Endothelial cell of umbilical vein (primary cell): ENCODE measurements around the gene HPX. TPM values are rescaled to one million over a fixed set of nuclear protein-coding genes. Genes with fewer than 3 reads are reported as not detected.

Experiments
- BruUV-seq: library from RNA; stranded (reverse); fragments of 400-500 nt; replicated peaks from 2 replicates; lab custom pipeline; 2021; lab: Mats Ljungman, UMichigan
- CTCF ChIA-PET: fragments of 300-600, 350-600 bp; sonication (Branson Sonifier 250); formaldehyde crosslinking; loops from one replicate; lab custom pipeline; 2021; ENCODE audit warnings: antibody characterized with exemption, inconsistent platforms; lab: Charles Lee
- POLR2A ChIA-PET: fragments of 300-600, 350-600 bp; sonication (Branson Sonifier 250); formaldehyde crosslinking; loops from one replicate; lab custom pipeline; 2021; ENCODE audit warnings: antibody characterized with exemption, inconsistent platforms; lab: Charles Lee
- DNase-seq: peaks from one replicate; pipeline ENCODE4 v3.0.0-alpha.2; 2011; ENCODE audit warnings: low read depth, low spot score
- FAIRE-seq: peaks from 2 replicates; lab custom pipeline; 2011; peaks lifted over from hg19 to GRCh38; lab: Jason Lieb, UNC
- H2AFZ ChIP-seq: 2 replicates; pipeline ENCODE4 v1.6.0; 2012; ENCODE audit warnings: low read depth, low read length, control low read depth, inconsistent platforms
- H3K27ac ChIP-seq: 2 replicates; pipeline ENCODE4 v1.5.1; 2011; ENCODE audit warnings: low read depth, mild to moderate bottlenecking, control low read depth, low read length, moderate library complexity; ENCODE audit not compliant: insufficient read depth
- H3K27me3 ChIP-seq, 2 experiments: 2 replicates each; pipeline versions ENCODE4 v1.6.0 to v1.6.1; 2011; ENCODE audit warnings: low read length in 2 of 2, mixed read lengths in 1 of 2; ENCODE audit not compliant: control insufficient read depth in 2 of 2, insufficient read depth in 2 of 2
- H3K36me3 ChIP-seq, 2 experiments: 2 replicates in 1 of 2; 3 replicates in 1 of 2; pipeline ENCODE4 v1.5.1; 2011; ENCODE audit warnings: low read length in 2 of 2, mild to moderate bottlenecking in 1 of 2, moderate library complexity in 1 of 2; ENCODE audit not compliant: control insufficient read depth in 2 of 2, insufficient read depth in 2 of 2; ENCODE audit errors: extremely low read depth in 1 of 2
- H3K4me1 ChIP-seq: 3 replicates; pipeline ENCODE4 v1.5.1; 2011; ENCODE audit warnings: mild to moderate bottlenecking, low read length; ENCODE audit not compliant: control insufficient read depth, insufficient read depth; ENCODE audit errors: extremely low read depth
- H3K4me2 ChIP-seq: 2 replicates; pipeline ENCODE4 v1.6.1; 2011; ENCODE audit warnings: low read length, control low read depth, mixed read lengths; ENCODE audit not compliant: insufficient read depth
- H3K4me3 ChIP-seq, 3 experiments: fragments of 200-600 bp in 1 of 3; sonication (generic), shearing (Covaris generic) in 1 of 3; replicated peaks in 1 of 3; 2 replicates each; pipeline ENCODE4 v1.5.1; 2011 to 2016; ENCODE audit warnings: control low read depth in 3 of 3, low read length in 3 of 3, mild to moderate bottlenecking in 2 of 3, inconsistent platforms in 1 of 3, low read depth in 1 of 3, moderate library complexity in 1 of 3; ENCODE audit not compliant: insufficient read depth in 1 of 3
- H3K79me2 ChIP-seq: 2 replicates; pipeline ENCODE4 v1.6.0; 2012; ENCODE audit warnings: low read length, inconsistent platforms; ENCODE audit not compliant: control insufficient read depth, insufficient read depth
- H3K9ac ChIP-seq: replicated peaks from 2 replicates; pipeline ENCODE3; 2011; ENCODE audit warnings: low read length, control low read depth; ENCODE audit not compliant: insufficient read depth; ENCODE audit errors: extremely low read depth
- H3K9me1 ChIP-seq: replicated peaks from 3 replicates; pipeline ENCODE4 v1.6.0; 2011; ENCODE audit warnings: mild to moderate bottlenecking, low read length; ENCODE audit not compliant: control insufficient read depth, insufficient read depth; ENCODE audit errors: extremely low read depth
- H3K9me3 ChIP-seq: replicated peaks from 2 replicates; pipeline ENCODE4 v1.5.1; 2012; ENCODE audit warnings: low read length, inconsistent platforms; ENCODE audit not compliant: control insufficient read depth, insufficient read depth
- H4K20me1 ChIP-seq: replicated peaks from 2 replicates; pipeline ENCODE3; 2011; ENCODE audit warnings: mild to moderate bottlenecking, low read length; ENCODE audit not compliant: control insufficient read depth, insufficient read depth; ENCODE audit errors: extremely low read depth
- EZH2 ChIP-seq: IDR thresholded peaks from 2 replicates; pipeline ENCODE4 v1.6.1; 2012; ENCODE audit warnings: borderline replicate concordance, low read depth, mild to moderate bottlenecking, moderate library complexity, low read length, inconsistent platforms; ENCODE audit not compliant: severe bottlenecking
- GATA2 ChIP-seq: IDR thresholded peaks from 2 replicates; pipeline ENCODE4 v1.7.0; 2011; ENCODE audit warnings: low read depth, mild to moderate bottlenecking, moderate library complexity, mixed read lengths, low read length; ENCODE audit not compliant: insufficient read length, insufficient read depth
- dilution Hi-C: fragments of 300-500 bp; cut with MboI; formaldehyde crosslinking; loops from one replicate; pipeline ENCODE4 v1.15.0; 2019; ENCODE audit warnings: low sequenced_read_pairs; ENCODE audit not compliant: extremely low pct_ligation_motif_present
- intact Hi-C: fragments of 100-400 bp; cut with micrococcal nuclease; formaldehyde crosslinking; loops from one replicate; pipeline ENCODE4 v1.10.0; 2022
- polyA plus RNA-seq, 4 experiments: library from polyadenylated mRNA; depleted of rRNA in 3 of 4; stranded (reverse) in 3 of 4; unstranded in 1 of 4; fragments of >200 nt; gene quantifications; 2 replicates each; pipeline versions ENCODE4 v1.2.1 to v1.2.3, GENCODE V29; 2011 to 2012; ENCODE audit warnings: missing spikeins in 1 of 4
- total RNA-seq: library from RNA; stranded (reverse); gene quantifications from 2 replicates; pipeline ENCODE4 v1.2.3, GENCODE V29; 2021

The HPX gene
- total and polyA plus RNA-seq, 2 donors (not counting 3 experiments of a cell fraction or from before 2014, with no cell fraction given), result 1.3 to 1.5 TPM

DNA sequence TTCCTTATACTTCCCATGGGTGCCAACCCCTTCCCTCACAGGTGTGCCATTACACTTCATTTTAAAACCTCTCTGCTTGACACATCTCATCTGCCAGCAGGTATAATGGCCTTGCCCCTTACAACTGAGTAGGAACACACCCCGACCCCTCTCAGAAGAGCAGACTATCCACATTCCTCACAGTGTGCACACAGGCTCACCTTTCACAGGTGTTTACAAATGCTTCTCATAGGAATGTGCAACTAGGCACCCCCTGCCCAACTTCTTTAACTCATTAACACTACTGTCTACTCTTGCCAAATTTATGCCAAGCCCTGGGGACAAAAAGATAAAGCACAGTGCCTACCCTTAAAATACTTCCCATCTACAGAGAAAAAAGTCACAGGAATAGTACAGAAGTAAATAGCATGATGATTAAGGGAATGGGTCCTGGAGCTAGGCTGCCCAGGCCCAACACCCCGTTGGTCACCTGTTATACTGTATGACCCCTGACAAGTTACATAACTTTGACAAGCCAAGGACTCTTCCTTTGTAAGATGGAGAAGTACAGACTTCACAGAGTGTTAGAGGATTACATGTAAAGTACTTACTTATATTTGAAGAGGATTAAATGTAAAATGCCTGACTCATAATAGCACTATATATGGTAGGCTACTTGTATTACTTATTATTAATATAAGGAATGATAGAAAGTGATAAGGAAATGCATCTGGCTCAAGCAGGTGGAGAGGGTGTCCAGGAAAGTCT is 17.7 kb upstream of the HPX start:
- Histone ChIP-seq H3K4me2 (no peak overlapping the region), H3K36me3 (peaks cover 0 to 36% of the 10 kb centered on the region in 2 experiments), H3K4me3 (no peak overlapping the region), H3K79me2 (no peaks in the 10 kb centered on the region), H3K9me3 (no peaks in the 10 kb centered on the region), H4K20me1 (no peaks in the 10 kb centered on the region), H2AFZ (no peak overlapping the region), H3K9ac (no peak overlapping the region), H3K4me1 (no peaks in the 10 kb centered on the region), H3K9me1 (no peaks in the 10 kb centered on the region), H3K27ac (no peak overlapping the region), H3K27me3 (no peaks in the 10 kb centered on the region)
- DNase-seq (no peak), FAIRE-seq (no peak)
- no TSS peak for BruUV-seq
- dilution Hi-C loops (no loop called here), intact Hi-C loops (no loop called here)
- POLR2A ChIA-PET, result no interaction called here
- TF ChIP-seq GATA2, result no peak
- CTCF ChIA-PET, result interaction anchor here (1.1 to 2.0 kb wide), 3 partner anchors 13 to 20 kb away, joined by 3 to 13 read pairs (median 6); no protein-coding TSS in a partner anchor

DNA sequence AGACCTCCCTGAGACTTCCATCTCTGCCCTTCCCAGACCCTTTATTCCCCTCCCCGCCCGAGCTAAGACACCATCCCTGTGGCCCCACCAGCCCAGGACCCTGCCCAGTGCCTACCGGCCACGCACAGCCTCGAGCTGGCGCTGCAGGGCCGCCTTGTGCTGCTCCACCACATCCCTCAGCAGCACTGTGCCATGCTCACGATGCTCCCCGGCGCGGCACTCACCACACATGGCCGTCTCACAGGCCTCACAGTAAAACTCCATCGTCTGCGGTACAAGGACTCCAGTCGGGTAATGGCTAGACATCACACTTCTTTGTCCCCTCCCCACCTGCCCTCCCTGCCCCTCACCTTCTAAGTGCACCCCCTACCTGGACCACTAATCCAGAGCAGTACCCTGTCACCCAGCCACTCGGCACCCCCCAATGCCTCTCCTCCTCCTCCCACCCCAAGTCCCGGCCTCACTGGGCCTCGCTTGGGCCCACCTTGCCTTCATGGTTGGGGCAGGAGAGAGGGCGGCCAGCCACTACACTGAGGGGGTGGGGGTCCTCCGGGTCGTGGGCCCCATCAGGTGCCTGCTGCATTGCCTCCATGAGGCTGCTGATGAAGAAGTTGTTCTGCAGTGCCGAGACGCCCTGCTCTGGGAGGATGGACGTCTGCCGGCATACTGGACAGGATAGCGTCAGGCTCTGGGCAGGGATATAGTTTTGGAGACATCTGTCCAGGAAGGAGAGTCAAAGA is 17.0 kb upstream of the HPX start:
- Histone ChIP-seq H3K4me1 (no peaks in the 10 kb centered on the region), H3K9ac (no peak overlapping the region), H3K4me3 (no peak overlapping the region), H3K4me2 (no peak overlapping the region), H3K36me3 (peaks cover 0 to 38% of the 10 kb centered on the region in 2 experiments), H4K20me1 (no peaks in the 10 kb centered on the region), H3K9me3 (no peaks in the 10 kb centered on the region), H2AFZ (no peak overlapping the region), H3K9me1 (no peaks in the 10 kb centered on the region), H3K79me2 (no peaks in the 10 kb centered on the region), H3K27ac (no peak overlapping the region), H3K27me3 (no peaks in the 10 kb centered on the region)
- CTCF ChIA-PET, result interaction anchor here (0.7 to 0.9 kb wide), 2 partner anchors 10 to 14 kb away, joined by 3 read pairs; no protein-coding TSS in a partner anchor
- dilution Hi-C loops, result no loop called here
- FAIRE-seq (no peak), DNase-seq (no peak)
- POLR2A ChIA-PET, result no interaction called here
- TF ChIP-seq EZH2, result no peak
- BruUV-seq, result no TSS peak
- intact Hi-C loops, result no loop called here
